Upper lobe of left lung (tissue), 4 donors: ENCODE results near the gene NACC1.

Experiments used
- EP300 ChIP-seq, 4 donors: sonication (generic); formaldehyde crosslinking; IDR thresholded peaks; one replicate each; pipeline ENCODE4 v1.5.1; 2017; ENCODE audit warnings: antibody characterized with exemption in 4 of 4, control low read depth in 2 of 4
- POLR2A ChIP-seq, 4 donors: fragments of 450-650 bp; IDR thresholded peaks; one replicate each; pipeline ENCODE4 v1.5.1; 2016 to 2017; ENCODE audit warnings: antibody characterized with exemption in 4 of 4, mild to moderate bottlenecking in 2 of 4
- TF ChIP-seq, protein P1 (sequence below), 6 experiments: fragments of 450-650 bp in 4 of 6; fragments of 200-600 bp in 2 of 6; sonication (generic) in 2 of 6; IDR thresholded peaks; one replicate each; pipeline ENCODE4 v1.5.1; 2016 to 2019; ENCODE audit warnings: antibody characterized with exemption in 6 of 6

DNA sequence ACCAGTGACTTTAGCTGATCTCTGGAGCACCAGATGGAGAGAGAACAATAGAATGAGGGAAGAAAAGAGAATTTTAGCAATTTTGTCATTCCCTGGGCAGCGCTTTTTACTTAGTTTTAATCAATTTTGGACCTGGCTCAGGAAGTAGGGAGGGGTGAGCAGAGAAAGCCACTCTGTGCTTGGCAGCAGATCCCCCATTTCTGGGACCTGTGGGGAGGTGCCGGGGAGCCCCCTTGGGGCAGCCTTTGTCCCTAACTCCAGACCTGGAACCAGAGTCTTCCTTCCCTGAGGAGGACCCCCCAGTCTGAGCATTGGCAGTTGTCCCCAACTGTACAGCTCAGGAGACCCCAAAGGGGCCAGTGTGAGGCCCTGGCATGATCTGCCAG, 25.9 kb upstream of the NACC1 start:
- TF ChIP-seq POLR2A (IDR thresholded peaks at IDR 0.05) = no peak
- TF ChIP-seq, protein P1, sequence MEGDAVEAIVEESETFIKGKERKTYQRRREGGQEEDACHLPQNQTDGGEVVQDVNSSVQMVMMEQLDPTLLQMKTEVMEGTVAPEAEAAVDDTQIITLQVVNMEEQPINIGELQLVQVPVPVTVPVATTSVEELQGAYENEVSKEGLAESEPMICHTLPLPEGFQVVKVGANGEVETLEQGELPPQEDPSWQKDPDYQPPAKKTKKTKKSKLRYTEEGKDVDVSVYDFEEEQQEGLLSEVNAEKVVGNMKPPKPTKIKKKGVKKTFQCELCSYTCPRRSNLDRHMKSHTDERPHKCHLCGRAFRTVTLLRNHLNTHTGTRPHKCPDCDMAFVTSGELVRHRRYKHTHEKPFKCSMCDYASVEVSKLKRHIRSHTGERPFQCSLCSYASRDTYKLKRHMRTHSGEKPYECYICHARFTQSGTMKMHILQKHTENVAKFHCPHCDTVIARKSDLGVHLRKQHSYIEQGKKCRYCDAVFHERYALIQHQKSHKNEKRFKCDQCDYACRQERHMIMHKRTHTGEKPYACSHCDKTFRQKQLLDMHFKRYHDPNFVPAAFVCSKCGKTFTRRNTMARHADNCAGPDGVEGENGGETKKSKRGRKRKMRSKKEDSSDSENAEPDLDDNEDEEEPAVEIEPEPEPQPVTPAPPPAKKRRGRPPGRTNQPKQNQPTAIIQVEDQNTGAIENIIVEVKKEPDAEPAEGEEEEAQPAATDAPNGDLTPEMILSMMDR (IDR thresholded peaks at IDR 0.05) = no peak
- TF ChIP-seq EP300 (IDR thresholded peaks at IDR 0.05) = no peak
